HG03520 (cell line): ENCODE data around the gene PRAC1.

Experiments
- ATAC-seq: cut with Tn5 transposase; IDR thresholded peaks from one replicate; pipeline ENCODE4 v1.9.1; 2021; ENCODE audit warnings: mild to moderate bottlenecking, moderate library complexity; ENCODE audit not compliant: unreplicated experiment

Gene PRAC1

GRCh38 chr17:48722201-48722907 lies at the start of gene PRAC1:
Gene PRAC1 (minus strand): TSS chr17:48722518. CDS start chr17:48722392, 126 bp downstream.
- ATAC-seq = no peak

GRCh38 chr17:48770954-48771353 lies 48.6 kb upstream of the PRAC1 start:
- ATAC-seq = no peak

- no peak for ATAC-seq
These were observed 46.8 kb upstream of the PRAC1 start for GRCh38 chr17:48769009-48769675.

GRCh38 chr17:48767263-48767774 lies 45.0 kb upstream of the PRAC1 start:
- ATAC-seq = no peak

GRCh38 chr17:48761114-48761513 lies 38.8 kb upstream of the PRAC1 start:
- no peak for ATAC-seq

- no peak for ATAC-seq
These were observed 38.1 kb upstream of the PRAC1 start for GRCh38 chr17:48760411-48760810.

- no peak for ATAC-seq
These were observed 37.0 kb upstream of the PRAC1 start for GRCh38 chr17:48759288-48759687.

- ATAC-seq = no peak
These were observed 35.2 kb upstream of the PRAC1 start for GRCh38 chr17:48757524-48757961.

GRCh38 chr17:48756830-48757251 lies 34.5 kb upstream of the PRAC1 start:
- no peak for ATAC-seq

- no peak for ATAC-seq
These were observed 33.0 kb upstream of the PRAC1 start for GRCh38 chr17:48755356-48755755.

GRCh38 chr17:48754500-48755261 lies 32.4 kb upstream of the PRAC1 start:
- ATAC-seq = no peak

- ATAC-seq = no peak
These were observed 31.6 kb upstream of the PRAC1 start for GRCh38 chr17:48753794-48754499.

- ATAC-seq = no peak
These were observed 30.3 kb upstream of the PRAC1 start for GRCh38 chr17:48752399-48753288.

- no peak for ATAC-seq
These were observed 29.5 kb upstream of the PRAC1 start for GRCh38 chr17:48751733-48752398.

GRCh38 chr17:48751172-48751571 lies 28.9 kb upstream of the PRAC1 start:
- ATAC-seq = no peak

- no peak for ATAC-seq
These were observed 27.6 kb upstream of the PRAC1 start for GRCh38 chr17:48749621-48750553.

GRCh38 chr17:48748718-48749566 lies 26.6 kb upstream of the PRAC1 start:
- no peak for ATAC-seq
